Right kidney (tissue), 1 donor: ENCODE results near the gene MANEAL.

Experiments used
- DNase-seq: peaks from one replicate; pipeline ENCODE4 v3.0.0-alpha.2; 2016

Gene MANEAL

DNA sequence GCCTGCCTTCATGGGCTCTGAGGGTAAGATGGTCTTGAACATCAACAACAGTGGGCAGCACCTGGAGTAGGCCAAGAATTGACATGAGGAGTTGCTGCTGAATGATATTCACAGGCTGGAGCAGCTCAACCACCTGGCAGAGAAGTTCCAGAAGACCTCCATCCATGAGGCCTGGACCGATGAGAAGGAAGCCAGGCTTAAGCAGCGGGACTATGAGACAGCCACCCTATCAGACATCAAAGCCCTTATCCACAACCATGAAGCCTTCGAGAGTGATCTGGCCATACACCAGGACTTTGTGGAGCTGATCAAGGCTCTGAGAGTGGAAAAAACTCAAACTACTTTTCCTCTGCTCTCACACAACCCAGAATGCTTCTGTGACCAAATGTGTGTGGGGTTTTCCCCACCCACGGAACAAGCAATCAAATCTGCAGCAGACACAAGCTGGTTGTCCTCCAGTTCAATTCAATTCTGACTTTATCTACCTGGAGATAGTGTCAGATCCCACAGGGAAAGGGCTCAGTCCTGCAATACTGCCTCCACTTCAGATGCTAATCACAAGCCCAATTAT lies 16.6 kb upstream of the MANEAL start:
- DNase-seq = no peak

DNA sequence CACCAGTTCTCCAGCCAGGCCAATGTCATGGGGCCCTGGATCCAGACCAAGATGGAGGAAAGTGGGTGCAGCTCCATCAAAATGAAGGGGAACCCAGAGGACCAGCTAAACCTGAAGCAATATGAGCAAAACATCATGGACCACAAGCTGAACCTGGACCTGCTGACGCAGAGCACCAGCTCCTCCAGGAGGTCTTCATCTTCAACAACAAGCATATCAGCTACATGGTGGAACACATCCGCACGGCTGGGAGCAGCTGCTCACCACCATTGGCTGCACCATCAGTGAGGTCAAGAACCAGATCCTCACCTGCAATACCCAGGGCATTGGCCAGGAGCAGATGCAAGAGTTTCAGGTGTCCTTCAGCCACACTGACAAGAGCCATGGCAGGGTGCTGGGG lies 15.0 kb upstream of the MANEAL start:
- DNase-seq = no peak

DNA sequence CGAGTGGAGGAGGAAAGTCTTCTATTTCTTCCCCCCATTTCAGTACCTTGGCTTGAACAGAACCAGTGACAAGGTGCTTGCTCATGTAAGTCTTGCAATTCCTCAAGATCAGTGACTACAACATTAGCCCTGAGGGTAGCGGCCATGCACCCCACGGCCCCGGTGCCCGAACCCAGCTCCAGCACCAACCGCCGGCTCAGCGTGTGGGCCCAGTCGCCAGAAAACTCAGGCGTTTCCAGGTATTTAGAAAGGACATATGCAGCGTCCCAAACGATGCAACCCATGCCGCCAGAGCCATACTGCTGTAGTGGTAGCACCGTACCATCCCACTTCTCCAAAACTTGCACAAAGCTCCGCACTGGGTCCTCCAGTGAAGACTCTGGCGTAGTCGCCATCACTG lies 11.2 kb upstream of the MANEAL start:
- no peak for DNase-seq

DNA sequence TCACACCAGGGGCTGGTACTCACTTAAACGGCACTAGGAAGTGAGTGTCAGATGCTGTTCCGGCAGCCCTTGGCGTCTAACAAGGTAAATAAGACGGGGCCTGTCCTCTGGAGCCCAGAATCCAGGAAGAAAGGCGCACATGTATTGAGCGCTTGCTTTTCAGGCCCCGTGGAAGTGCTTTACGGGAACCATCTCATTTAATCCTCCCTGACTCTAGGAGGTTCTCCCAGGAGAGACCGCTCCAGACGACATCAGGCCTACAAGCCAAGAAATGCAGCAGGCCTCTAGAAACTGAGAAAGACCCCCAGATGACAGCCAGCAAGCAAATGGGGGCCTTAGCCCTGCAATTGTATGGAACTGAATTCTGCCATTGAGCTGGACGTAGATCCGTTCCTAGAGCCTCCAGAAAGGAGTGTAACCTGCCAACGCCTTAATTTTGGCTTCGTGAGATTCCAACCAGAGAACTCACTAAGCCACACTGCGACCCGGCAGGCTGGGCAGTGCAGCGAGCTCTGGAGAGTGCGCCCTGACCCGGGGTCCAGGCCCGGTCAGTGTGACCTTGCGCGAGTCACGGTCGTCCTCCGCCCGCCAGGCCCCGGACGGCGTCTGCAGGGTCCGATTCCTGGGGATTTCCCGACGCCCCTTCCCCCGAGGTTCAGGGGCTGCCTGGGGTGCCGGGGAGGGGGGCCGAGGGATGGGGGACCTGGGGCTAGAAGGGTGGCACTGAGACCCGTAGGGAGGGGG lies 532 bp upstream of the MANEAL start:
- no peak for DNase-seq

DNA sequence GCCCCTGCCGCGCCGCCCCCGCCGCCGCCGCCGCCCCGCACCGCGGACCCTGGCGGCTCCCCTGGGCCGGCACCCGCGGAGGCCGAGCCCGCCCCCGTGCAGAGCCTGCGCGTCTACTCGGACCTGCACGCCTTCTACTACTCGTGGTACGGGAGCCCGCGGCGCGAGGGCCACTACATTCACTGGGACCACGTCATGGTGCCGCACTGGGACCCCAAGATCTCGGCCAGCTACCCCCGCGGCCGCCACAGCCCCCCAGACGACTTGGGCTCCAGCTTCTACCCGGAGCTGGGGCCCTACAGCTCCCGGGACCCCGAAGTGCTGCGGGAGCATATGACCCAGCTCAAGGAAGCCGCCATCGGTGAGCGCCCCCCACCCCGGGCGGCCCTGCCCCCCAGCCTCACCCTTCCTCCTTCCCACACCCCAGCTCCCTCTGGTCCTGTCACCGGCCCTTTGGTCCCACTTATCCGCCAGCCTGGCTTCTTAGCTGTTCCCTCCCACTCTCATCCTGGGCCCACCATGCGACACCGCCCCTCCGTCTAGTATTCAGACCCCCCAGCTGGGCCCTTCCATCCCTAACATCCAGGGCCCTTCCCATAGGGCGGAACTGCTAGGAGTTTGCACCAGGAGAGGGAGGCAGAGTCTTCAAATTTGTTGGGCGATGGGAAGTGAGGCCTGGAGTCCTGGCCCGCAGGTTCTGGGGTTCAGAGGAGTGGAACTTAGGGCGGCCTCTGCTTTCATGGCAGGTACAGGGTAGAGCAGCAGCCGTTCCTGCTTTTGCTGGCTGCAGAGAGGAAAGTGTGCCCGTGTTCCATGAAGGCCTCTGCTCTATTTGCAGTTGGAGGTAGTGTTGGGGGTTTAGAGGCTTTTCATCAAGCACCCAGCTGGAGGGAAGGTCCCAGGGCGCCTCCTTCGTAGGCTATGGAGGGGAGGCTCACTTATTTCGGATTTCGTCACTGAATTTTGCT lies 1.0 kb downstream of the MANEAL start:
- peak; percentile 3 for DNase-seq

DNA sequence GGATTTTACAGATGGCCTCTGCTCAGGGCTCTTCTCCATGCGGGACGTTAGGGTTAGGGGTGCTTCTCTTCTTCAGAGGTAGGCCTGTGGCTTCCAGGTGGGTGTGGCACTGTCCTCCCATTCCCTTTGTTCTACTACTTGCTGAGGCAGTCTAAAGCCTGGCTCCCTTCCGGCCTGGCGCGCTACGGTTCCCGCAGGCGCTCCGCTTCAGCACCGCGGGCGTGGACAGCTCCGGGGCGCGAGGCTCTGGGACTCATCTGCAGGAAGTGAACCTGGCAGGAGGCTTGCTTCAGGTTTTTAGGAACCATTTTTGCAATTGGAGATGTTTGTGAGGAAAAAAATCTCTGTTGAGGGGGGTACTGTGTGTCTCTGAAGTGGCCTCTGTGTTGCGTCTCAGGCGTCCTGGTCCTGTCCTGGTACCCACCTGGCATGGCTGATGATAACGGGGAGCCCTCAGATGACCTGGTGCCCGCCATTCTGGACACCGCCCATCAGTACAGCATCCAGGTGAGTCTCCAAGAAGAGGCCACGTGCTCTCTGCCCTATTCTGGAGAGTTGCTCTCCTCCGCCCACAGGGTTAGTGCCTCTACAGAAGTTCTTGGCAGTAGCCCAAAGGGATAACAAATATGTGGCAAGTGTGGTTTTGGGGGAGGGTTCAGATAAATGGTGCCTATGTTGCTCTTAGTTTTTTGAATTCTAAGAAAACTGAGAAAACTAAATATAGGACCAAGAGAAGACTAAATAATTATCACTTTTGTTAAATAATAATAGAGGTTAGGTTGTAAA lies 1.9 kb downstream of the MANEAL start:
- peak; percentile 49 for DNase-seq

DNA sequence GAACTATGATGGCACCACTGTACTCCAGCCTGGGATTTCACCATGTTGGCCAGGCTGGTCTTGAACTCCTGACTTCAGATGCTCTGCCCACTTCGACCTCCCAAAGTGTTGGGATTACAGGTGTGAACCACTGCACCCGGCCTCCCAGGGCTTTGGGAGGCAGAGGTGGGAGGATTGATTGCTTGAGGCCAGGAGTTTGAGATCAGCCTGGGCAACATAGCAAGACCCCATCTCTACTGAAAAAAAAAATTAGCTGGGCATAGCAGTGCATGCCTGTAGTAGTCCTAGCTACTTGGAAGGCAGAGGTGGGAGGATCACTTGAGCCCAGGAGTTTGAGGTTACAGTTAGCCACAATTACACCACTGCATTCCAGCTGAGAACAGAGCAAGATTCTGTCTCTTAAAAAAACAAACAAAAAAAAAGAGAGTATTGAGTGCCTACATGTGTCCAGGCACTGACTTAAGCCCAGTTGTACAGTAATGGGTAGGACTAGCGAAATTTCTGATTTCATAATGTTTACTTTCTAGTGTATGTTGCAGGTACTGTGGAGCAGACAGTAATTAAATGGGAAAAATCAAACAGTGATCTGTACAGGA lies 4.2 kb downstream of the MANEAL start:
- no peak for DNase-seq

DNA sequence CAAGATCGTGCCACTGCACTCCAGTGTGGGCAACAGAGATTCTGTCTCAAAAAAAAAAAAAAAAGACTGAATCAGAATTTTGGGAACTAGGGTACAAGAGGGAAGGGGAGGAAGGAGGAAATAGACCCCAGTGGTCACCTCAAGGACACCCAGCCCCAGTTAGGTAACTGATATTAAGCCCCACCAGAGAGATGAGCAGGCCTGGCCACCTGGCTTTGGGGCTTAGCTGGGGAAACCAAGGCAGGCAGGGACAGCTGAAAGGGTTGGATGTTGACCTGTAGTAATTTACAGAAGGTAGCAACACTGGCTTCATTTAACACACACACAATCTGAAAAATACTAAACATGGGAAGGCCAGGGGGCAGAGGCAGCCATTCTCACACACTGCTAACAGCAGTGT lies 8.8 kb downstream of the MANEAL start:
- DNase-seq = no peak

DNA sequence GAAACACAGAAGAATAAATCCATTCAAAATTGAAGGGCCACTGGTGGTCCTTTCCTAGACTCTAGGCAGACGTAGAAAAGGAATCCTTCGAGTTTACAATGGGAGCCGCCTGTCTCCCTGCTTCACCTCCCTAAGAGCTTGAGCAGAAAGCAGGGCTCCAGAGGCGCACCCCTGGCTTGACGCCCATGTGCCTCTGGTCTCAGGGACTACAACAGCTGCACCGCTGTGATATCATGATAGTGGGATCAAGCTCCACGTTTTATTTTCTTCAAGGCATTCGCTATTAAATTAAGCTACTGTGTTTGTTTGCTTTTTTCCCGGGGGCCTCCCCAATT lies 13.5 kb downstream of the MANEAL start:
- no peak for DNase-seq

DNA sequence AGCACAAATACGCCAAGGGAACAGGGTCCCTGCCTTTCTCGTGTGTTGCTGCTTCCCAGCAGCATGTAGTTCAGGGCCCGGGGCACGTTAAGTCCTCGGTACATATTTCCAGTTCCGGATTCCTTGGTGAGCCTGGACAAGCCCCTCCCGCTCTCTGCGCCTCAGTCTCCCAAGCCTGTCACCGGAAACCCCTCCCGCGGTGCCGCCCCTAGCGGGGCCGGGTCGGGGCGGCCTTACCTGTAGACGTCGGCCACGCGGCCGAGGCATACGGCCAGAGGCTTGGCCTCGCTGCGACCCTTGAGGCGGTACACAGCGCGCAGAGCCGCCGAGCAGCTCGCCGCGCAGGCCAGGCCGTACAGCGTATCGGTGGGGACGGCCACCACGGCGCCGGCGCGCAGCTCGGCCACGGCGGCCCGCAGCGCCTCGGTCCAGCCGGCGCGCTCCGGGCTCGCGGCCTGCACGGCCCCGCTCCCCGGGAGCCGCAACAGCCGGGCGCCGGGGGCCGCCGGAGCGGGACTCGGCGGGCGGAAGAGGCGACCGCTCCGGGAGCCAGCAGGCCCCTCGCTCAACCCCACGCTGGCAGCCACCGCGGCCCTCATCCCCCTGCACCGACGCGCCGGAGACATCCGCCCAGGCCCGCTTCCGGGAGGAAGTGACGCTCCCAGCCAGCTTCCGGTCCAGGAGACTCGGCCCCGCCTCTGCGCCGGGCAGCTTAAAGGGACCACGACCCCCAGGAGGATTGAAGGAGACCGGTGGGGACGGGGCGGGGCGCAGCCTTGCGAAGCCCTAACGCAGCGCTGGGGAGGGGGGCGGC lies 14.1 kb downstream of the MANEAL start, which contains the start of the genes C1orf122 and YRDC:
Gene C1orf122 (plus strand): TSS at position 236 of the 814 bp plus-strand sequence. CDS start 615 bp downstream, outside the sequence.
Gene YRDC (minus strand): TSS at position 654 of the 814 bp plus-strand sequence. CDS start 28 bp downstream, at position 626.
- peak; percentile 65 for DNase-seq

DNA sequence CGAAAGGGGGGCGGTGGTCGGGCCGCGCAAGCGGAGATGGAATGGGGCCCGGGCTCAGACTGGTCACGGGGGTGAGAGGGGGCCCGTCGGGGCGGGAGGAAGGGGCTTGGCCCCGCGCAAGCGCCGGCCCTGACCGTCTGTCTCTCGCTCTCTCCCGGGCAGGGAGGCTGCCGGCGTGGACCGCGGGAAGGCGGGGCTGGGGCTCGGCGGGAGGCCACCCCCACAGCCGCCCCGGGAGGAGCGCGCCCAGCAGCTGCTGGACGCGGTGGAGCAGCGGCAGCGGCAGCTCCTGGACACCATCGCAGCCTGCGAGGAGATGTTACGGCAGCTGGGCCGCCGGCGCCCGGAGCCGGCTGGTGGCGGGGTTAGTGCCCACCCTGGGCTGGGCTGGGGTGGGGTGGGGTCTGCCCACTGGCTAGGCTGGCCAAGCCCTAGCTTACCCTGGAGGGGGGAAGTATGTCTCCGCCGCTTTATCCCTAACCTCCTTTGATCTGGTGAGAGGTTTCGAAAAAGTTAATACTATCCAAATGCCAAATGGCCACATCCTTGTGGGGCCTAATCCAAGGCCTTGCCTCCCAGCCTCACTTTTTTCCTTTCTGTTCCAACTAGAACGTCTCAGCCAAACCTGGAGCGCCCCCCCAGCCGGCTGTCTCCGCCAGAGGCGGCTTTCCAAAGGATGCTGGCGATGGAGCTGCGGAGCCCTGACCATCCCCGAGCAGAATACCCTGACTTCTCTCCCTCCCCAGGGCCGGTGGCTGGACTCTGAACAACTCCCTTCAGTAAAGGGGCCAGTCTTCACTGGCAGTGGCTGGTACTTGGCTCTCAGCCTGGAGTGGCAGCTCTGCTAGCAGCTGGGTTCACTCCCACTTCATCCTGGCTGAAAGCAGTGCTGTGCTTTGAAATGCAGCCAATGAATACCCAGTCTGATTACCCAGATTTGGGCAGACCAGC lies 15.0 kb downstream of the MANEAL start:
- DNase-seq = peak; percentile 71

DNA sequence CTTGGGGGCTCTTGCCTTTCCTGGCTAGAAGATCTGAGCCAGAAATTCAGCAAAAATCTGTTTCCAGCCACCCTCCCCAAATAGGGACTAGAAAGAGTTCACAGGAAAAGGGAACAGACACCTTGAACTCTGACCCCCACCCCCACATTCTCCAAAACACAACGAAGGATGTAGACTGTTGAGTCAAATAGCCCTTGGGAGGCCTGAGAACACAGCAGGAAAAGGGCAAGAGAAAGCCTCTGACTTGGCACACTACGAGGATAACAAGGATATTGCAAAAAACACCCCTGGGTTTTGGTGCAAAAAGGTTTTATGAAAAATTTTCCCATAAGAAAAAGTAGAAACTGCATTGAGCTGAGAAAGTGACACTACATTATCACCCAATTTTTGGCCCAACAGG lies 16.3 kb downstream of the MANEAL start:
- no peak for DNase-seq

DNA sequence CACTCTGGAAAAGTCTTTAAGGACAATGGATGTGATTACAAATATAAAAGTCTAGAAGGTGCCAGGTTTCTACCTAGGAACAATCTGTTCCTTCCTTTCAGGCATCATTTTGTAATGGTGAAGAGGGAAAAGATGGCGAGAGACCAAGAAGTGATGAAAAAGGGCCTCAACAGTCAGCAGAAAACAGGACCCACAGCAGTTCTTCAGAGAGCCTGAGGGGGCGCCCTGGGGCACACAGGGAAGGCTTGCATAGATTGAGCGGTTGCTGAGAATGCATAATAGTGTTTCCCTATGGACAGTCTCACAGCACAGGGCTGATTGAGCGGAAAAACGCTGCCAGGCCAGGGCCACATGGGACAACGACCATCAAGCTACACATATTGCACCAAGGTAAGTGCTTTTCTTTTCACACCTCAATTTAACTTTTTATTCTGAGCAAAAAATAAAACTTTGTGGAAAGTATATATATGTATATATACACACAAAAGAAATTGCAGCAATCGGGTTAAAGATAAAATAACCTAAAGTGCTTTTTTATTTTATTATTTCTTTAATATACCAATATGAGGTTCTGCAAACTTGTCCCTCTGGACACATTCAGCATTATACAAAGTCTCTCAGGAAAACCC lies 17.5 kb downstream of the MANEAL start:
- DNase-seq = peak; percentile 34

DNA sequence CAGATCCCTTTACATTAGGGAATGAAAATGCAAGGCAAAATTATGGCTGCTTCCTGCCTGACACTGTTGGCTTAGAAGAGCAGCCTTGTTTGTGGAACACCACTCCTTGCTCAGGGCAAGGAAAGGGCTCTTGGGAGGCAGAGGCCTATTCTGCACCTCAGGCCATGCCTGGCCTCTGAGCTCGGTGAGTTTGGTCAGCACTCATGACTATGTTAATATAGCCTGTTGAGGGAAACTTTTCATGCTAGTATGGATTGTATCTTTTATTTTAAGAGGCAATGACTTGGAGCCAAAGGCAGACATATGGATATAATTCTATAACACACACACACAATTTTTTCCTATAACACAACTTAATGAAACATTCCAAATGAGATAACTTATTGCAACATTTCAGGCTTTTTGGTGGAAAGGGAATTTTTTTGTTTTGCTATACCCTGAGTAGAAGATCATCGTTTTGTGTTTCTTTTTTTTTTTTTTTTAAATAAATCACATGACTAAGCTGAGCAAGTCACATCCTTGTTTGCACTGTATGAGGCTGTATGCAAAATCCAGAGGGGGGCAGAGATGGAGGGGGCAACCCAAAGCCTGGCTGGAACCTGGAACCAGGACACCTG lies 20.0 kb downstream of the MANEAL start:
- no peak for DNase-seq

DNA sequence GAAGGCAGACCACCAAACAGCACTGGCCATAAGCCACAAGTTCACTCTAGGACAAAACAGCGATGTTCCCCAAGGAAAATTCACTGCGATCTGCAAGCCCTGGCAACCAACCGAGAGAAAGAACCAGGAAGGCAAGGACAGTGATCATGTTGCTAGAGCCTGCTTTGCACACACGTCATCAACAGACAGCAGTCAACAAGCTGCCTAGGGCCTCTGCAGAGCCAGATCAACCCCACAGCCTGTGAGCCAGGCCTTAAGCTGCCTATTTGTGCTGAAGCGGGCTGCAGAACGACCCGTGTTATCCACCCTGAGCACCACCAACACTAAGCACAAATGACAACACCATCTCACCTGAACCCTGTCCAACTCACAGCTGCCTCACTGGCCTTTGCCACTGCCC lies 20.6 kb downstream of the MANEAL start:
- DNase-seq = no peak

DNA sequence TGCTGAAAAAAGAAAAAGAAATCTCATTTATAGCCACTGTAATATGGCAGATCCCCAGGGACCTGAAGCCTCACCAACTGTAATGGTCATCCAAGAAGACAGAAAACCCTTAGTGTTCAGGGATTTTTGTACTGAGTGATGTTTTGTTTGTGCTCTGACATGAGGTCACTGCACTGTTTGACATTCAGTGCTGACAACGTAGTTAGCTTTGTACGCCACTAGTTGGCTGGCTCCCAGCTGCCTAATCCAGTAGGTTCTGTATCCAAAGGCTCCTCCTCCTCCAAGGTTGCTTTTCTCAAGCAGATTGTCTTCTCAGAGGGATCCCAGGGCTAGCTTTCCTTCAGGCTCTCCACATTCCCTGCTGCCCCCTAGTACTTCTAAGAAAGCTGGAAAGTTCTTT lies 23.8 kb downstream of the MANEAL start:
- DNase-seq = no peak

DNA sequence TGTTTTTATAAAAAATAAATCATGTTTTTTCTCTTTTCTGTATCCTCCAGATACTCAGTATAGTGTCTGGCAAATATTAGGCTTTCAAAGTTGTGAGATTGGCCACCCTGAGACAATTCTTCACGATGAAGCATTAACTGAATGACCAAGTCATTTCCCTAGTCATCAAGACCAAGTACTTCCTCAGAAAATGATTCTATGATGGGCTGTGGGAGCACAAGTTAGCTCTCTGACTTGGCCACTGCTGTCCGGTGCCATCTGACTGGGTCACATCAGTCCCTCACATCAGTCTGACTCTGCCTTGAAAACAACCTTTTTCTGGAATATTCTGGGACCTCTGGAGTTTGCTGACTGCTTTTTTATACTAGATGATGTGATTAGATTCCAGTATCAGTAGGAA lies 27.8 kb downstream of the MANEAL start:
- no peak for DNase-seq

DNA sequence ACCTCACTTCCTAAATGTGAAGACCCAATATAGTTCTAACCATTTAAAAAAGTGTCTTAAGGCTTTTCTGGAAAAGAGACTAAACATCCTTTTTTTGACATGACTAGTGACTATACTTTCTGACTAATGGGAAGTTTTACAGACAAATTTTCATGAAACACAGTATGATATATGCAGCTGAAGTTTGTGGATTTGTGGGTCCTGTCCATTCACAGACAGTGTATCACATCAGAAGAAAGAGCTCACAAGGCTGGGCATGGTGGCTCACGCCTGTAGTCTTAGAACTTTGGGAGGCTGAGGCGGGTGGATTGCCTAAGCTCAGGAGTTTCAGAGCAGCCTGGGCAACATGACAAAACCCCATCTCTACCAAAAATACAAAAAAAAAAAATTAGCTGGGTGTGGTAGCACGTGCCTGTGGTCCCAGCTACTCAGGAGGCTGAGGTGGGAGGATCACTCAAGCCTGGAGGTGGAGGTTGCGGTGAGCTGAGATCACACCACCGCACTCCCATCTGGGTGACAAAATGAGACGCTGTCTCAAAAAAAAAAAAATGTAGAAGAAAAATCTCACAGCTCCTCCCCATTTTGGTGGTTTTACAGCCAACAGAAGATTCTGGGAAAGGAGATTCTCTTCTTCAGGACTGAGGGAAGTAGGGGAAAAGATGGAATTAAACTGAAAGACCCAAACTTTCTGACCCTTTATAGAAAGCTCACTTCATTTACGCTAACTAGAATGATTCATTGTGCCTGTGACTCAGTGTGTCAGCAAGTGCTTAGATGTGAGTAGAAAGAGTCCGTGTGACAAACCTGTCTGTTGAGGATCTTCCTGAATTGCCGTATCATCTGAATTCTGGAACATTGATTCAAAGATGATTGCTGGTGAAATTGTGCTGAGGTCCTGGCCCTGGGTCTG lies 29.5 kb downstream of the MANEAL start:
- no peak for DNase-seq
